T follicular helper cell (primary cell): ENCODE data around the gene PGA3.
"Not testable (repeated sequence)": the region's sequence is repeated elsewhere in the genome, so short reads cannot be mapped to it uniquely, and the experiment has no call there.

ENCODE experiments used
- DNase-seq: peaks from one replicate; pipeline ENCODE4 v3.0.0-alpha.2; 2020; ENCODE audit warnings: low read depth

Gene PGA3

DNA sequence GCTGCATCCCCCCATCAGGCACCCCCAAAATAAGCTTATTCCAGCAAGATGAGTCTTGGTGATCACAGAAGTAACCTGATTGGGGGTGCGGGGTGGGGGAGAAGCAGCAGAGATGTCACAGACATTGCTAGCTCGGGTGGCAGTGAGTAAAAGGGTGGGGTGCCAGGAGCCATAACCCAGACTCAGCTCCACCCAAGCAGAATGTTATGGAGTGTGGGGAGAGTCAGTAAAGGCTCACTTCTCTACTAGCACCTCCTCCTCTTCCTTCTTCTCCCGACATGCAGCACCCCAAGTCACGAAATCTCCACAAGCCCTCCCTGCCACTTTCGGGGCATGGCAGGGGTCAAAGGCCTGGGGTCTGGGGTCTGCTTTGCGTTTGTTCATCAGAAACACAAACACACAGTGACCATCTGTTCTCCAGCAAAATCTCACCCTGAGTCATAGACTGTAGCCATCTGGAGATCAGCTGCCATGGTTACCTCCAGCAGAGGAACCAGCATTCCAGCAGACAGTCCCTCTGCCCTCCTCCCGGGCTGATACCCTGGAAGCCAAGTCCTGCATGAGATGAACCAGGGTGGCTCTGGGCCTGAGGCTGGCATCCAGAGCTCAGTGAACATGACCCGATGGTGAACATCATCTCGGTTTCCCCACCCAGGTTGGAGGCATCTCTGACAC is 4.5 kb downstream of the PGA3 start:
- DNase-seq, result not testable (repeated sequence)

- not testable (repeated sequence) for DNase-seq
Measured at GRCh38 chr11:61210629-61211028, 7.3 kb downstream of the PGA3 start.

DNA sequence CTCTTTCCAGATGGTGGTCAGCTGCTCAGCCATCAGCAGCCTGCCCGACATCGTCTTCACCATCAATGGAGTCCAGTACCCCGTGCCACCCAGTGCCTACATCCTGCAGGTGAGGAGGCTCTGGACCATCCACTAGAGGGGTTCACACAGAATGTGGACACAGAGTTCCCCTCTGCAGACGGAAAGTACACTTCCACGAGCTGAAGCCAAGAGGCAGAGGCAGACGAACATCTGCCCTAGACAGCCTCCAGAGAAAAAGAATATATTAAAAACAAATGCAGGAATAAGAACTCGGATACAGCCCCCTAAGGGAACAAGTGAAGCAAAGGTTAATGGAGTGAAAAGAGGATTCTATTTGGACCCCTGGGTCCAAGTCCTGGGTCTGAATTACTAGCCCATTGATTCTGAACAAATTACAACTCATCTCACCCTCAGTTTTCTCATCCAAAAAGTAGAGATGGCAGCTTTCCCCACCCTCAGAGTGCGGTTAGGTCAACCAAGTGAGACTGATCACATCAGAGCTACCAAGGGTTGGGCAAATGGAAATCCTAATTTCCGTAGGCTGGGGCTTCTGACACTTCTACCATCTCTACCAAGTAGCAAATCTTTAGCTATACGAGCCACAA is 8.1 kb downstream of the PGA3 start:
- DNase-seq, result not testable (repeated sequence)

- DNase-seq, result not testable (repeated sequence)
Measured at GRCh38 chr11:61212202-61212601, 8.9 kb downstream of the PGA3 start.

GRCh38 chr11:61213711-61214324 is 10.5 kb downstream of the PGA3 start:
- not testable (repeated sequence) for DNase-seq

- DNase-seq, result not testable (repeated sequence)
Measured at GRCh38 chr11:61218306-61218705, 15.0 kb downstream of the PGA3 start.

DNA sequence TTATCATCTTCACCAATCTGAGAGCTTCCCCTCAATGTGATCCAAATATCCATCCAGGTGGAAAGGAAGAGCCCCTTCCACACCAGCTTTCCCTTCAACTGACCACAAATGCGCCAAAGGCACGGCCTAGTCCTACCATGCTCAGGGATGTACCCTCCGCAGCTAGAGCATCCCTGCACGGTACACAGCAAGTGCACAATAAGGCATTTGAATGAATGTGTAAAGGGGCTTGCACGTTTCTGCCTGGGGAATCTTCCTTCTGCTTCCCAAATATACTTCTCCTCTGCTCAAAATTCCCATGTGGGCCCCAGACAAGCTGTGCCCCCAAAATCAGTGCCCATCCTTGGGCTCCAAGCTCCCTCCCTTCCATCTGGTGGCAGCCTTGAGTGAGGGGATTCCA is 15.7 kb downstream of the PGA3 start:
- DNase-seq, result not testable (repeated sequence)

- not testable (repeated sequence) for DNase-seq
Measured at GRCh38 chr11:61222047-61222446, 18.7 kb downstream of the PGA3 start, which contains the start of gene PGA4. PGA4 (plus strand) TSS chr11:61222347; CDS start chr11:61222401, 54 bp downstream.

GRCh38 chr11:61222692-61223091 is 19.4 kb downstream of the PGA3 start:
- not testable (repeated sequence) for DNase-seq

GRCh38 chr11:61226457-61227137 is 23.3 kb downstream of the PGA3 start:
- not testable (repeated sequence) for DNase-seq

DNA sequence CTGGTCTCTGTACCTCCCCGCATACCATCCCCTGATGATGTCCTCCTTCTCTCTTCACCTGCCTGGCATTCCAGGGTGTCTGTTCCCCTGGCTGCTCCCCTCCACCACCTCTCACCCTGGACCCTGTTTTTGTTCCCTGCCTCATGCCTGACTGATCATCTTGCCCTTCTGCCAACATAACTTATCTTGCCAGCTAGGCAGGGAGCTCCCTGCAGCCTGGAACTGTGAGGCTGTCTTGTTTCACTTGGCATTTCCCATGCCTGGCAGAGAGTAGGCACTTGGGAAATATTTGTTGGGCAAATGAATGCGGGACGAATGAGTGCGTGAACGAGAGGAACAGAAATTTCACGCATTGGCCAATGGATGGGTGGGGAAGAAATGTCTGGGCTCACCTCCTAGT is 26.1 kb downstream of the PGA3 start:
- DNase-seq, result not testable (repeated sequence)

DNA sequence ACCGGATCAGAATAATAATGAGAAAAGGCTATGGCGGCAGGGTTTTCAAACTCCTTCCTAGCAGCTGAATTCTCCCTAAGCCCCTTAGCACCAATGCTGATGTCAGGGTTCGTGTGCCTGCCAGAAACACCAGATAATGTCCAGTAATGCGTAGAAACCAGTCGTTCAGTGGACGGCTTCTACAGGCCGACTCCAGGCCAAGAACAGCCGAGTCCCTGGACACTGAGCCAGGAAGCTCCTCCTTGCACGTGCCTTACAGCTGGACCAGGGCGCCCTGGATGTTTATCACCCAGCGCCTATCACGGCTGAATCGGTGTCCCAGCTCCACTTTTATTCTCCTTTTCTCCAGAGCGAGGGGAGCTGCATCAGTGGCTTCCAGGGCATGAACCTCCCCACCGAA is 27.7 kb downstream of the PGA3 start:
- DNase-seq, result not testable (repeated sequence)

- DNase-seq, result not testable (repeated sequence)
Measured at GRCh38 chr11:61231585-61231984, 28.3 kb downstream of the PGA3 start.

GRCh38 chr11:61232548-61233145 is 29.3 kb downstream of the PGA3 start:
- not testable (repeated sequence) for DNase-seq

GRCh38 chr11:61237130-61237529 is 33.8 kb downstream of the PGA3 start:
- DNase-seq, result not testable (repeated sequence)

DNA sequence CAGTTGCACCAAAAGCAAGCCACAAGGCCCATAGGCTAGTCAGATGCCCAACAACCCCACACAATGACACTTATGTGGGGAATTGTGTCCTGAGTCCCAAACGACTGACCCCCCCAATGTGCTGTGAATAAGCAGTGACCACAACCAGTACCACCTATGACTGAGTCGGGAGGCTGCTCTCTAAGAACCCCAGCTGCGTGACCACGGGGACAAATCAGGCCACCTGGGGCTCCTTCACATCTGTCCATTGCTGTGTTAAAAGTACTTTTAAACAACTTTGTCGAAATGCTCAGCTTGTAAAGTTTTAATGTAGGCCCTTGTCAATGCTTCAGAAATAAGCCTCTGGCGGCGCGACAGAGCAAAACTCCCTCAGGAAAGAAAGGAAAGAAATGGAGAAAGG is 37.0 kb downstream of the PGA3 start:
- DNase-seq, result not testable (repeated sequence)

DNA sequence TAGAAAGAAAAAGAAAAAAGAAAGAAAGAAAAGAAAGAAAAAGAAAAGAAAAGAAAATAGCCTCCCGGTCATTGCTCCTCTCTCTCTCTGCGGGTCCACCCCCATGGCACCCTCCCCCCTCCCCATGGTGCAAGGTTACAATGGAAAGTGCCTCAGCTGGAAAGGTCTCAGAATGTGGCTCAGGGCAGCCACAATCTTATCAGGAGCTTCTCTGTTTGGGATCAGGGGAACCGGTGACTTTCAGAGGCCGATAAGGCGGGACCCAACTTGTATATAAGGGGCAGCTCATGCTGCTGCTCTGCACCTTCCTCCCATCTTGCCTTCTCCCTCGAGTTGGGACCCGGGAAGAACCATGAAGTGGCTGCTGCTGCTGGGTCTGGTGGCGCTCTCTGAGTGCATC is 37.6 kb downstream of the PGA3 start, which contains the start of gene PGA5:
TSS of gene PGA5 (plus strand) at position 301 of the 400 bp plus-strand sequence. CDS start at position 353, 52 bp downstream.
- not testable (repeated sequence) for DNase-seq

DNA sequence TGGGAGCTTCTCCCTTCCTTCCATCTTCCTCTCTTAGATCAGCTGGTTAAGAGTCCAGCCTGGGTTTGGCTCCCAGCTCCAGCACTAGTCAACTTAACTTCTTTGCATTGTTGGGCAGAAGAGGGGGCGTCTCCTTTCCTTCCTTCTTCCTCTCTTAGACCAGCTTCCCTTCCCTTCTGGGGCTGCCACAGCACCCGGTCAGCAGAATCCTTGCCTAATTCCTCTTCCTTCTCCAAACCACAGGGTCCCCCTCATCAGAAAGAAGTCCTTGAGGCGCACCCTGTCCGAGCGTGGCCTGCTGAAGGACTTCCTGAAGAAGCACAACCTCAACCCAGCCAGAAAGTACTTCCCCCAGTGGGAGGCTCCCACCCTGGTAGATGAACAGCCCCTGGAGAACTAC is 38.2 kb downstream of the PGA3 start:
- not testable (repeated sequence) for DNase-seq

GRCh38 chr11:61245284-61245964 is 42.1 kb downstream of the PGA3 start:
- not testable (repeated sequence) for DNase-seq

DNA sequence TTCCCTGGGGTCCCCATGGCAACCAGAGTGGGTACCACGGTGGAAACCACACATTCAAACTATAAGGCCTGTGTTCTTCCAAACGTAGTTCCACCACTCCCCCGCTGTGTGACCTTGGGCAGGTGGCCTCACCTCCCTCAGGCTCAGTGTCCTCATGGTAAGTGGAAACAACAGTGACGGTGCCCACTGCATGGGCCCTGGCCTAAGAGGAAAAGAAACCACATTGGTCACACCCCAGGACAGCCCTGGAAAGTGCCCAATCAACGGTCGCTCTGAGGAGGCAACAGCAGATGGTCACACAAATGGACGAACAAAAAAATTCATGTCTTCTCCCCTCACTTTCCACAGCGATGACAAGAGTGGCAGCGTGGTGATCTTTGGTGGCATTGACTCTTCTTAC is 44.8 kb downstream of the PGA3 start:
- not testable (repeated sequence) for DNase-seq

DNA sequence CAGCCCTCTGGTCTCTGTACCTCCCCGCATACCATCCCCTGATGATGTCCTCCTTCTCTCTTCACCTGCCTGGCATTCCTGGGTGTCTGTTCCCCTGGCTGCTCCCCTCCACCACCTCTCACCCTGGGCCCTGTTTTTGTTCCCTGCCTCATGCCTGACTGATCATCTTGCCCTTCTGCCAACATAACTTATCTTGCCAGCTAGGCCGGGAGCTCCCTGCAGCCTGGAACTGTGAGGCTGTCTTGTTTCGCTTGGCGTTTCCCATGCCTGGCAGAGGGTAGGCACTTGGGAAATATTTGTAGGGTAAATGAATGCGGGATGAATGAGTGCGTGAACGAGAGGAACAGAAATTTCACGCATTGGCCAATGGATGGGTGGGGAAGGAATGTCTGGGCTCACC is 45.9 kb downstream of the PGA3 start:
- DNase-seq, result not testable (repeated sequence)
